IPS-15b (cell line): ENCODE data around the gene LCP2.
A peak's percentile ranks its signal among the peaks of the same experiment; 100 is the strongest.

Experiments
- H3K27me3 ChIP-seq: one replicate; pipeline ENCODE4 v1.6.1; 2013; ENCODE audit warnings: low read length; ENCODE audit not compliant: control insufficient read depth, insufficient read depth
- H3K36me3 ChIP-seq: one replicate; pipeline ENCODE4 v1.6.1; 2013; ENCODE audit warnings: low read length; ENCODE audit not compliant: control insufficient read depth, insufficient read depth
- H3K4me1 ChIP-seq: one replicate; pipeline ENCODE4 v1.6.1; 2013; ENCODE audit warnings: mild to moderate bottlenecking, low read length; ENCODE audit not compliant: control insufficient read depth, insufficient read depth
- H3K4me3 ChIP-seq: one replicate; pipeline ENCODE4 v1.5.1; 2013; ENCODE audit warnings: low read depth, low read length
- H3K9ac ChIP-seq: one replicate; pipeline ENCODE4 v1.6.1; 2013; ENCODE audit warnings: low read depth, mild to moderate bottlenecking, low read length
- H3K9me3 ChIP-seq: one replicate; pipeline ENCODE4 v1.6.1; 2013; ENCODE audit warnings: mild to moderate bottlenecking, low read length; ENCODE audit not compliant: control insufficient read depth, insufficient read depth

LCP2 gene

DNA sequence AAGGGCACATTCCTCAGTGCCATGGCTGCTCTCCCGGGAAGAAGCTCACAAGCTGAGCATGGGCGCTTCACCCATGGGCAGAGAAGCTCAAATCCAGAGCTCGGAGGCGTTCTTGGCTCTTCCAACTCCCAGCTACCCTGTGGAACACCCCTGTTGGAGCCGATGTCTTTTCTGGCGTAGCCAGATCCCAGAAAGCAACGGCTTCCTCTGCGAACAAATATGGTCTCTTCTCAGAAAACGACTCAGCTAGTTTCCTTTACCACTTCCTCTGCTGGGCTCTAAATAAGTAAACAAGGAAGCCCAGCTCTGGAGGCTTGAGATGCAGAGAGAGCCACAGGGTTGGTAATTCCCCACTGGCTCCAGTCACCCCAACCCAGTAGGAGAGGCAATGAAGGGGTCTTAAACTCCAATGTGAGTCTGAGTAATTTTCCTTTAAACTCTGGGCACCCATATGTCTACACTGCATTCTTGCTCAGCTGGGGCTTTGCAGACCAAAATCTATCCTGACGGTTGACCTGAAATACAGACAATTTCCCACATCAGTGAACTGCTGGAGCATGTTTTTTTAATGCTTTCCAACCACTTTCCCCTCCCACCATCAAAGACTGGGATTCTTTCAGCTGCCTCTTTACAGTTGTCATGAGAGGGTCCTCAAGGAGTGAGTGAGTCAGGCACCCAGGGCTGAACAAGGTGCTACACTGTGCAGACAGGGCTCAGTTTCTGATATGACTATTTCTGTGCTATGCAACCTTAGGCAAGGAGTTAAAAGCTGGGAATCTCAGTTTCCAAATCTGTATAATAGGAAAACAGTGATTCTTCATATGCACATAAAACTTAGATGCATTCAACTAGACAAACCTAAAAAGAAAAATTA, at the start of gene LCP2:
Gene LCP2 (minus strand): TSS at position 189 of the 874 bp plus-strand sequence. CDS start 166 bp downstream, at position 23.
- no peaks in the 10 kb centered on the region for H3K9me3 ChIP-seq
- no peaks in the 10 kb centered on the region for H3K36me3 ChIP-seq
- no peak within 1 kb of the TSS for H3K4me3 ChIP-seq
- H3K27me3 ChIP-seq = peaks cover 6% of the 10 kb centered on the region
- H3K9ac ChIP-seq = no peak within 1 kb of the TSS
- H3K4me1 ChIP-seq = peaks cover 12% of the 10 kb centered on the region

DNA sequence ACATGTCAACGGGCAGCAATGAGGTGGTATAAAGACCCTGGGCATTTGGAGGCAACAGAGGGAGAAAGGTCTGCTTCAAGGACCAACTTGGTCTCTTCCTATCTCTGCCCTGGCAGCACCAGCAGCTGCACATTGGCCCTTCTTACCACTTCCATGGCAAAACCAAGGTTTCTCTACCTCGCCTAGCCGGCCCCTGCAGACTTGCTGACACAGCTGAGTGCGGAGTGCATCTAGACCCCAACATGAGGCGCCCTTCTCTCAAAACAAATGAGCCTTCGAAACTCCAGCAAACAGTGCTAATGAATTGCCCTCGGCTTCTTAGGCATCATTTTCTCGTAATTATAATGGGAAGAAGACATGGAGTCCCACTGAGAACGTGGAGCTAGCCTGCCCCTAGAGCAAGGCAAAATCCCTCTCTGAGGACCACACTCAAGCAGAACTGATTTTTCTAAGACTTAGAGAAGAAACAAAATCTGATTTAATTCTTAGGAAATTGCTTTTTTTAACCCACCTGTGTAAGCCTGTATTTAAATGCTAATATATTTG, 49.5 kb upstream of the LCP2 start:
- H3K9ac ChIP-seq = no peak overlapping the region
- no peaks in the 10 kb centered on the region for H3K9me3 ChIP-seq
- no peaks in the 10 kb centered on the region for H3K36me3 ChIP-seq
- no peaks in the 10 kb centered on the region for H3K27me3 ChIP-seq
- no peak overlapping the region for H3K4me3 ChIP-seq
- no peaks in the 10 kb centered on the region for H3K4me1 ChIP-seq

DNA sequence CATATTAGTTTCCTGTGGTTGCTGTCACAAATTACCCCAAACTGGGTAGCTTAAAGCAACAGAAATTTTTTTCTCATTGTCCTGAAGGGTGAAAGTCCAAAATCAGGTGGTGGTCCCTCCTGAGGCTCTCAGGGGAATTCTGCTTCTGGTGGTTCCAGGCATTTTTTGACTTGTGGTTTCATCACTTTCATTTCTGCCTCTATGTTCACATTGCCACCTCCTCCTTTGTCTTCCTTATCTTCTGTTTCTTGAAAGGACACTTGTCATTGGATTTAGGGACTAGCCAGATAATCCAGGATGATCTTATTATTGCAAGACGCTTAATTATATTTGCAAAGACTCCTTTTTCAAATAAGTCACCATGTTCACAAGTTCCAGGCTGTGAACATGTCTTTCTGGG, 48.4 kb upstream of the LCP2 start:
- Histone ChIP-seq H3K4me1 (no peaks in the 10 kb centered on the region), H3K9ac (no peak overlapping the region), H3K4me3 (no peak overlapping the region), H3K27me3 (no peaks in the 10 kb centered on the region), H3K36me3 (no peaks in the 10 kb centered on the region), H3K9me3 (peaks cover 6% of the 10 kb centered on the region)

DNA sequence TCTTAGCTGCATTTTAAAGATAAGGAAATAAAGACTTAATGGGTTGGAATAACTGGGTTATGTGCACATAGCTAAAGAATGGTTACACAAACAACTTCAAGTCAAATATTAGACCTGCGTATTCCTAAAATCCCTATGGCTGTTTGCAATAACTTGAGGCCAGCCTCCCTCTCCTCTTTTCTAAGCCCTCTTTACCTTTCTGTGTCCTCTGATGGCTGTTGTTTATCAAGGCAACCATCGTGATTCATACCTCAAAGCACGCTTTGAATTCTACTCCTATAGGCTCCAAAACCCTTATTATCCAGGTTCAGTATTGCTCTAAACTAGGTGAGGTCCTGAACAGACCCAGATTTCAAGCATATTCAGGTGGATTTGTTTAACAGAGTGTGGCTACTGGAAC, 45.6 kb upstream of the LCP2 start:
- Histone ChIP-seq H3K36me3 (no peaks in the 10 kb centered on the region), H3K27me3 (no peaks in the 10 kb centered on the region), H3K9me3 (peaks cover 6% of the 10 kb centered on the region), H3K4me3 (no peak overlapping the region), H3K4me1 (no peaks in the 10 kb centered on the region), H3K9ac (no peak overlapping the region)

DNA sequence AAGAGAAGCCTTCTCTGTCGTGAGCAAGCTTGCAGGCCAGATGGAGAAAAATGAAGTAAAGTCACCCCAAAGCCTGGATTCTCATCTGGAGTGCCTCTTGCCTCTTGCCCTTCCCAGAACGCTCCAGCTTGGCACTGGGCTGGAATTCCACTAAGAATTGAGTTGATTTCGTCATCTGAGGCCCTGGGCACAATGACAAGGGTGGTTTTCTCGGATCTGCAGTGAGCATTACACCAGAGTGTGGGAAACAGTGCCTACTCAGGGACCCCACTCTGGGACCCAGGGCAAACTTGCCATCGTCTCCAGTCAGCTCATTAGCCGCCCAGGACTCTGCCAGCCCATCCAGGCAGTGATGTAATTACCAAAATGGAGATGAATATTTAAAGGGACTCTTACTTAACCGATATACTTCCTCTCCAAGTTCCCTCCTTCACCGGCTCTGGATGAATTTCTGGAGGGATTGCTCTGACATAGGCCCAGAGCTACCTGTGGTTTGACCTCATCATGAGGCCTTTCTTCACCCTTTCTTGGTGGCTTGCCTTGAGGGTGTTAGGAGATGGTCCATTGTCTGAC, 44.7 kb upstream of the LCP2 start:
- H3K4me1 ChIP-seq = peaks cover 3% of the 10 kb centered on the region
- H3K9ac ChIP-seq = no peak overlapping the region
- no peaks in the 10 kb centered on the region for H3K27me3 ChIP-seq
- H3K4me3 ChIP-seq = no peak overlapping the region
- no peaks in the 10 kb centered on the region for H3K36me3 ChIP-seq
- peaks cover 6% of the 10 kb centered on the region for H3K9me3 ChIP-seq

DNA sequence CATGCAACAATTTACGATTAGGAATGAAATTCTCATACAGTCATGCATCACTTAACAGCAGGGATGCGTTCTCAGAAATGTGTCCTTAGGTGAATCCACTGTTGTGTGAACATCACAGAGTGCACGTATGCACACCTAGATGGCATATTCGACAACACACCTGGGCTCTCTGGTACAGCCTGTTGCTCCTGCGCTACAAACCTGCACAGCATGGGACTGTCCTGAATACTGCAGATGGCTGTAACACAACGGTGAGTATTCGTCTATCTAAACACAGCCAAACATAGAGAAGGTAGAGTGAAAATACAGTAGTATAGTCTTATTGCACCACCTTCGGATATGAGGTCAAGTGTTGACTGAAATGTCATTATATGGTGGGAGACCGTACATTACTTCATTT, 44.0 kb upstream of the LCP2 start:
- Histone ChIP-seq H3K36me3 (no peaks in the 10 kb centered on the region), H3K9me3 (peaks cover 6% of the 10 kb centered on the region), H3K27me3 (no peaks in the 10 kb centered on the region), H3K4me1 (peaks cover 7% of the 10 kb centered on the region), H3K4me3 (no peak overlapping the region), H3K9ac (no peak overlapping the region)

DNA sequence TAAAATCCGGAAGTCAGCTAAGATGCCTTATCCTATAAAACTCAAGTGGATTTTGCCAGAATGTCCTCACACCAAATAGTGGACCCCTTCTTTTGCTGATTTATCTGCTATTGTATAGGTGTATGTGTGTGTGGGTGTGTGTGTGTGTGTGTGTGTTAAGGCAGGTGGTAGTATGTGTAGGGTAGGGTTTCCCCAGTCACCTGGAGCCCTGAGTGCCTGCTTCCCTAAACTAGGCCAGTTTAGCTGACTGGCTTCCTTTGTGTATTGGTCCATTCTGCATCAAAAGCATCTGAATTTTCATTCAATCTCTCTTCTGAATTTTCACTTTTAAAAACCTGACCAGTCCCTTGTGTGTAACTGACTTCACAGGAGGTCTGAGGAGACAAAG, 42.2 kb upstream of the LCP2 start:
- no peaks in the 10 kb centered on the region for H3K27me3 ChIP-seq
- no peak overlapping the region for H3K9ac ChIP-seq
- H3K4me3 ChIP-seq = no peak overlapping the region
- peaks cover 7% of the 10 kb centered on the region for H3K4me1 ChIP-seq
- peaks cover 6% of the 10 kb centered on the region for H3K9me3 ChIP-seq
- H3K36me3 ChIP-seq = no peaks in the 10 kb centered on the region

DNA sequence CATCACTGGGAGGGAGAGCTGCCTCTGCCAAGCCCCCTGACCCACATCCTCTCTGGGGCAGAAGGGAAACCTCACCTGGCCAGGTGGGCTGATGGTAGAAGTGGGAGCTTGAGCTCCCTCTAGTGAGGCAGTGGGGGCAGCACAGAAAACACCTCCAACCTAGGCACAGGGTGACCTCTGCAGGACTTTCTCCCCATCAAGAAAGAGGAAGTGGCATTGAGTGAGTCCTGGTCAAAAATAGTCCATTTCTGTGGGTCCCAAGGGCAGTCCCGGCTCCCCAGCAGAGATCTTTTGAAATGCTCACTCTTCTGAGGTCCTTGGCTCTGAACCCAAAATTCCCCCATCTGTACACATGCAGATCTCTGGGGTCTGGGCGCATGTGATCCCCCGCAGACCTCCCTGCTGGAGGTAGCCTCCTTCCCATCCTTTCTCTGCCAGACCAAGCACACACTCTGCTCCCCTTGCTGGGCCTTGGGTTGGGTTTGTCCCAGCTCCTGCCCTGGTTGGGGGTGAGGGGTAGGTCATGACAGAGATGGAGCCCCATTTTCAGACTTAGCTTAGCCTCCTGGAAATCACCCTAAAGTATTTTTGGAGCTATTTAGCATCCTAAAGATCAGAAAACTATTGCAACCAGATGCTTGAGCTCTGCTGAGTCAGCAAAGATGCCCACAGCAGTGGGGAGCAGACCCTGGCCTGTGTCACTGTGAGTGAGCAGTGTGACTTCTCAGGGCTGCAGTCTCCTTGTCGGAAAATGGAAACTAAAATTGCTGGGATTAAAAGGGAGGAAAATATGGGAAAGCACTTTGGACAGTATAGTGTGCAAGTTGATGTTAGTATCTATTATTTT, 41.6 kb upstream of the LCP2 start:
- Histone ChIP-seq H3K4me3 (no peak overlapping the region), H3K4me1 (peaks cover 8% of the 10 kb centered on the region), H3K27me3 (no peaks in the 10 kb centered on the region), H3K36me3 (no peaks in the 10 kb centered on the region), H3K9me3 (peaks cover 6% of the 10 kb centered on the region), H3K9ac (no peak overlapping the region)

DNA sequence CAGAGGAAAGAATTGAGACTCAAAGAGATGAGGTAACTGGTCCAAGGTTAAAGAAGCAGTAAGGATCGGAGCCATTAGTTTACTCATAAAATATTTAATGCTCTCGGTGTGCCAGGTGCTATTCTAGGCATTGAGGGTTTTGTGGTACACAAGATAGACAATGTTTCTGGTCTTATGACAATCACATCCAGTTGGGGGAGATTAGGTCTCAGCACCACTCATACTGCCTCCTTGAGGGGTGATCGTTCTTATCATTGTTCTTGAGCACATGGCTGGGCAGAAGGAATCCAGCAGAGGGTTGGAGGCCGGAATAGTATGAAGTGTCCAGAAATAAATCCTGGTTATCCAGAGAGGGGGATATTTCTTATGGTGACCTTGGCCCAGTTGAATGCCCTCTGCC, 40.7 kb upstream of the LCP2 start:
- H3K9ac ChIP-seq = no peak overlapping the region
- H3K9me3 ChIP-seq = peaks cover 6% of the 10 kb centered on the region
- peaks cover 16% of the 10 kb centered on the region for H3K4me1 ChIP-seq
- H3K4me3 ChIP-seq = no peak overlapping the region
- no peaks in the 10 kb centered on the region for H3K36me3 ChIP-seq
- no peaks in the 10 kb centered on the region for H3K27me3 ChIP-seq

DNA sequence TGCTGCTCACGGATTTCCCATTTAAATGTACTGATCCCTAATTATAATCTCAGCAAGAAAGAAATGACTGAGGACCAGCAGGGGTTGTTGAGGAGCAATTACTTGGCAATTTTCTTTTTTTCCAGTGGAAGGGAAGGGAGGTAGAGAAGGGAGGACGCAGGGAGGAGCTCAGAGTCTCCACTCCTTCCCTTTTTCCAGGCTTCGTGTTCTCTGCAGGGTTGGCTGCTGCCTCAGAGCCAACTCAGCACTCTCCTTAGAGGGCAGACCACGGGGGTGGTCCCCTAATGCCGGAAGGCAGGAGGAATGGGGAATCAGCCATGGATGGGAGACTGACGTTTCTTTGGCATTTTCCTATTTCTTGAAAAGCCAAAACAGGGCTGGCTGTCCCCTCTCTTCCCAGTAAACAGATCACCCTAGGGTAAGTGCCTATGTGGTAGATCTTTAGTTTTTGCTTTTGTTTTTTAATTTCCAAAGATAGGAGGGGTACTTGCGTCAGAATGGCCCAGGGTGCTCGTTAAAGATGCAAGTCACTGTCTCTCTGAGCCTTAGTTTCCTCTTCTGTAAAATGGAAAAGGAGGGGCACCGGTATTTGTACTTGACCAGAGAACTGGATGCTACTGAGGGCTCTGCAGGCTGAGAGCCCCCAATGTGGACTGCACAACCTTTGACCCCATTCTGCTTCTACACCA, 39.6 kb upstream of the LCP2 start:
- no peak overlapping the region for H3K4me3 ChIP-seq
- H3K36me3 ChIP-seq = no peaks in the 10 kb centered on the region
- peak overlapping the region; percentile 13 for H3K9ac ChIP-seq
- H3K4me1 ChIP-seq = peaks cover 27% of the 10 kb centered on the region
- H3K27me3 ChIP-seq = no peaks in the 10 kb centered on the region
- peaks cover 6% of the 10 kb centered on the region for H3K9me3 ChIP-seq

DNA sequence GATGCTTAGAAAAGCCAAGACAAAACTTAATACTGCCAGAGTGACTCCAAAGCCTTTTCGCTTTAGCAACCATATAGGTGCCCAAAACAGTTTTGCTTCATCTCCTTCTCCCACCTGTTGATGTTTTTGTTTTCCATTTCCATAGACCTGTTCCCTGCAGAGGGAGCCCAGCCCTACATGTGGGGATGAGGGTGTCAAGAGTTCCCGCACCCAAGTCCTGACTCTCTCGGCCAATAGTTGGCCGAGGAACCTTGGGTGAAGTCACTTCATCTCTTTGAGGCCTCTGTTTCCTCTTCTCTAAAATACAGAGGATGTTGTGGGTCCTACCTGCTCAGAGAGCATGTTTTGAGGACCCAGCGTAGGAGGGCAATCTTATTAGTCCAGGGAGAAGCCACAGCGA, 38.5 kb upstream of the LCP2 start:
- no peaks in the 10 kb centered on the region for H3K36me3 ChIP-seq
- no peak overlapping the region for H3K4me3 ChIP-seq
- H3K9me3 ChIP-seq = no peaks in the 10 kb centered on the region
- H3K4me1 ChIP-seq = peaks cover 27% of the 10 kb centered on the region
- no peak overlapping the region for H3K9ac ChIP-seq
- H3K27me3 ChIP-seq = no peaks in the 10 kb centered on the region
